ENCODE measurements around the gene ENPP7. TPM values are rescaled to one million over a fixed set of nuclear protein-coding genes. Genes with fewer than 3 reads are reported as not detected.

Gene ENPP7
- total and polyA plus RNA-seq, 5 donors from 2014 or later = 0.08 TPM; not detected in 4

DNA sequence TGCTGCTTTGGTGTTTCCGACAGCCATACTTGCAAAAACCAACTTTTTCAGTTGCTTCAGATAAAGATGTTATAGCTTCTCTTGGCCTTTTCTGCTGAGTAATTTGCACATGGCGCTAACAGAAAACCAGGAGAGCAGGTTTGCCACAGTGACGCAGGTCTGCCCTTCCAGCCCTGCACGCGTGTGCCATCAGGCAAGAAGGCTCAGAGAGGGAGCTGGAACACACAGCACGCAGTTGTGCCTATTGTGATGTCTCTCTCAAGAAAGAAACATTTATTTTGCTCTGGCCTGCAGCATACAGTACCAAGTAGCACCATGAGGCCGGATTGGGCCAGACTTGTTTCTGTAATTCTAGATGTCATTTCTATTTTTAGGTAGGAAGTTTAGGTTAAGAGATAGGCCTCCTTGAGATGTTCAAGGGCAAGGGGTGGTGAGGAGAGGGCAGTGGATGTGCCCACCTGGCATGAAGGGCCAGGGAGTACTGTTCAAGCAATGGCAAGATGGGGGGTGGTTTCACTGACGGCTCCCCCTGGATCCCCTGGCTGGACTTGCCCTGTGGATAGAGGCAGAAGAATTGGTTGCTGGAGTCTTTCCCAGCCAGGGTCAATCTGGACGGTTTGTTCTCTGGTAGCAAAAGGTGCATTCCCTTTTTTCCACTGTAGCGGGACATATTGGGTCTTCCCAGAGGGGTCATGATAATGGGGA is 49.1 kb downstream of the ENPP7 start:
- Mint-ChIP-seq H3K36me3 (no peaks in the 10 kb centered on the region), H3K4me1 (peaks cover 0 to 34% (median 13%) of the 10 kb centered on the region in 4 donors), H3K27ac (no peak overlapping the region), H3K9me3 (peaks cover 0 to 2% (median 0%) of the 10 kb centered on the region in 7 donors), H3K4me3 (peak overlapping the region in 3 of 4 donors; percentile 85 to 88 (median 86)), H3K27me3 (peaks cover 66% of the 10 kb centered on the region)
- H3K4me1 ChIP-seq (ENCODE audit: control insufficient read depth, insufficient read depth, low read length, poor library complexity, severe bottlenecking) = peaks cover 22% of the 10 kb centered on the region
- H3K27me3 ChIP-seq (ENCODE audit: control insufficient read depth, insufficient read depth, low read length) = peaks cover 35% of the 10 kb centered on the region
- no peak overlapping the region for H3K4me3 ChIP-seq (ENCODE audit: low read depth, low read length)
- no peak overlapping the region for H3K27ac ChIP-seq (ENCODE audit: insufficient read depth, low read length, poor library complexity, severe bottlenecking)
- ATAC-seq (ENCODE audit: low read depth in 2 of 2) (no peak), DNase-seq (no peak)
- no peaks in the 10 kb centered on the region for H3K36me3 ChIP-seq (ENCODE audit: control insufficient read depth, insufficient read depth, low read length)
- no peaks in the 10 kb centered on the region for H3K9me3 ChIP-seq (ENCODE audit: control insufficient read depth in 2 of 2, low read length in 2 of 2)

DNA sequence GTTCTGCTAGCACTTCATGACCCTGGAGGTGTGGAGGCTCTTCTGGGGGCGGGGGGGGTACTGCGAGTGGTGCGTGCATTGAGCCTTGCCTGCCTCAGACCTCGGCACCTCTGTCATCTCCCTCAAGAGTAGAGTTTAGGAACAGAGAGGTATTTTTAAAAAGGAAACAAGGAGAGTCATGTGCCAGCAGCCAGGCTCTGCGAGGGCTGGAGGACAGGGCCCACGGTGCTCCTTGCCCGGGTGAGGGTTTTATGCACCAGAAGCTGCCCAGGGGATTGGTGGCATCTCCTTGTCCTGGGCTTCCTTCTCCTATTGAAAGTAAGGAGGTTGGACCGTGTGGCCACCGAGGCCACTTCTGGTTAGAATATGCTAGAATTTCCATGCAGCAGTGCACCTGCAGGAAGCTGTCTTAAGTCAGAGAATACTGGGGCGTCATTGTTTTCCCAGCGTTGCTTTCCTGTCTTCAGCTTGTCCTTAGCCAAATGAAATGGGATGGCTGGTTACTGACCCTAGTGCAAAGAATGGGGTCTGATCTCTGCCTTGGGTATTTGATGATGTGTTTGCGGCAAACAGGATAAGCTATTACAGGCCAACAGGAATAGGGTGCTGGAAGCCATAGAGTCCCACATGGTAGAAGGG is 50.4 kb downstream of the ENPP7 start:
- Histone ChIP-seq H3K36me3 (ENCODE audit: control insufficient read depth, insufficient read depth, low read length) (no peaks in the 10 kb centered on the region), H3K27me3 (ENCODE audit: control insufficient read depth, insufficient read depth, low read length) (peaks cover 25% of the 10 kb centered on the region), H3K4me3 (ENCODE audit: low read depth, low read length) (no peak overlapping the region), H3K27ac (ENCODE audit: insufficient read depth, low read length, poor library complexity, severe bottlenecking) (no peak overlapping the region), H3K4me1 (ENCODE audit: control insufficient read depth, insufficient read depth, low read length, poor library complexity, severe bottlenecking) (peaks cover 22% of the 10 kb centered on the region), H3K9me3 (ENCODE audit: control insufficient read depth in 2 of 2, low read length in 2 of 2) (no peaks in the 10 kb centered on the region)
- H3K9me3 Mint-ChIP-seq = peaks cover 0 to 2% (median 0%) of the 10 kb centered on the region in 7 donors
- H3K36me3 Mint-ChIP-seq = no peaks in the 10 kb centered on the region
- ATAC-seq (ENCODE audit: low read depth in 2 of 2) (no peak), DNase-seq (no peak)
- peaks cover 0 to 34% (median 13%) of the 10 kb centered on the region in 4 donors for H3K4me1 Mint-ChIP-seq
- peaks cover 57% of the 10 kb centered on the region for H3K27me3 Mint-ChIP-seq
- peak overlapping the region in 3 of 4 donors; percentile 23 to 86 (median 39) for H3K4me3 Mint-ChIP-seq
- H3K27ac Mint-ChIP-seq = no peak overlapping the region

DNA sequence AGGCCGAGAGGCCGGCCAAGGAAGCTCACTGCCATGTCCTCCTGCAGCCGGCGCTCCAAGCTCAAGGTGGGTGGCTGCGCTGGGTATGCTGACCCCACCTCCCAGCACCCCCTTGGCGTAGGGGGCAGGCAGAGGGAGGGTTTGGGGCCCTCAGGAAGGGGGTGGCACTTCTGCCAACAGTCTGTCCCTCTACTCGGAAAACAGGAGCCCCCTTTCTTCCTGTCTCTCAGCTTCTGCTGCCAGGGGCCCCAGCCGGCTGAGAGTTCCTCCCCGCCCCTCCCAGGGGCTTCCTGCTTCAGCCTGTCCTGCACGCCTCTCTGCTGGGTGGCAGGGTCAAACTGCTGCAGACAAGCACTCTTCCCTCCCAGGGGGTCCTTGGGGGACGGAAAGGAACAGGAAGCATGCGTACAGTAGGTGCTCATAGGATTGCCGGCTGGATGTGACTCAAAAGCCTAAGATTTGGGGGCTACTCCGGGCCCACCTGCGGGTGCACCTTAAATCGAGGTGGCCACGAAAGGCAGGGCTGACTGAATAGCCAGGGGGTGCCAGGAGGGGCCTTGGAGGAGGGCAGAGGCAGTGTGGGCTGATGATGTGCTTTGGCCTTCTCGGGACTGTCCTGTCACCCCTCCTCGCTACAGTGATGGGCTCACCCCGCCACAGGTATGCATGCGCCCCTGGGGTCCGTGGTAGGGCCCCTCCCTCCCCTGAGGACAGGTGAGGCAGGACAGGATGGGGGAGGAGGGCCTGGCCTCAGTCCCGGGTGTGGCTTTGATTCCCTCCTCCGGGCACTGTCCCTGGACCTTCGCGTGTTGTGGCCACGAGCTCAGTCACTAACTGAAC is 51.2 kb downstream of the ENPP7 start:
- Mint-ChIP-seq H3K4me1 (peaks cover 0 to 29% (median 9%) of the 10 kb centered on the region in 4 donors), H3K4me3 (peak overlapping the region in 1 of 4 donors; percentile 11), H3K27me3 (peaks cover 56% of the 10 kb centered on the region), H3K36me3 (no peaks in the 10 kb centered on the region), H3K27ac (no peak overlapping the region), H3K9me3 (peaks cover 0 to 2% (median 0%) of the 10 kb centered on the region in 7 donors)
- Histone ChIP-seq H3K4me1 (ENCODE audit: control insufficient read depth, insufficient read depth, low read length, poor library complexity, severe bottlenecking) (peaks cover 18% of the 10 kb centered on the region), H3K27ac (ENCODE audit: insufficient read depth, low read length, poor library complexity, severe bottlenecking) (no peak overlapping the region), H3K9me3 (ENCODE audit: control insufficient read depth in 2 of 2, low read length in 2 of 2) (no peaks in the 10 kb centered on the region), H3K27me3 (ENCODE audit: control insufficient read depth, insufficient read depth, low read length) (peaks cover 18% of the 10 kb centered on the region), H3K36me3 (ENCODE audit: control insufficient read depth, insufficient read depth, low read length) (no peaks in the 10 kb centered on the region), H3K4me3 (ENCODE audit: low read depth, low read length) (no peak overlapping the region)
- no peak for ATAC-seq (ENCODE audit: low read depth in 2 of 2)
- DNase-seq = no peak

DNA sequence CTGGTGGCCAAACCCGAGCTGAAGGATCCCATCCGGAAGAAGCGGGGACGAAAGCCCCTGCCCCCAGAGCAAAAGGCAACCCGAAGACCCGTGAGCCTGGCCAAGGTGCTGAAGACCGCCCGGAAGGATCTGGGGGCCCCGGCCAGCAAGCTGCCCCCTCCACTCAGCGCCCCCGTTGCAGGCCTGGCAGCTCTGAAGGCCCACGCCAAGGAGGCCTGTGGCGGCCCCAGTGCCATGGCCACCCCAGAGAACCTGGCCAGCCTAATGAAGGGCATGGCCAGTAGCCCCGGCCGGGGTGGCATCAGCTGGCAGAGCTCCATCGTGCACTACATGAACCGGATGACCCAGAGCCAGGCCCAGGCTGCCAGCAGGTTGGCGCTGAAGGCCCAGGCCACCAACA is 53.1 kb downstream of the ENPP7 start:
- H3K9me3 ChIP-seq (ENCODE audit: control insufficient read depth in 2 of 2, low read length in 2 of 2) = no peaks in the 10 kb centered on the region
- Mint-ChIP-seq H3K36me3 (no peaks in the 10 kb centered on the region), H3K27me3 (peaks cover 65% of the 10 kb centered on the region), H3K9me3 (peaks cover 0 to 2% (median 0%) of the 10 kb centered on the region in 7 donors), H3K4me3 (no peak overlapping the region), H3K4me1 (peaks cover 3 to 19% (median 6%) of the 10 kb centered on the region in 4 donors), H3K27ac (no peak overlapping the region)
- H3K4me1 ChIP-seq (ENCODE audit: control insufficient read depth, insufficient read depth, low read length, poor library complexity, severe bottlenecking) = peaks cover 3% of the 10 kb centered on the region
- no peaks in the 10 kb centered on the region for H3K36me3 ChIP-seq (ENCODE audit: control insufficient read depth, insufficient read depth, low read length)
- H3K4me3 ChIP-seq (ENCODE audit: low read depth, low read length) = no peak overlapping the region
- DNase-seq (no peak), ATAC-seq (ENCODE audit: low read depth in 2 of 2) (no peak)
- H3K27me3 ChIP-seq (ENCODE audit: control insufficient read depth, insufficient read depth, low read length) = peaks cover 29% of the 10 kb centered on the region
- no peak overlapping the region for H3K27ac ChIP-seq (ENCODE audit: insufficient read depth, low read length, poor library complexity, severe bottlenecking)

DNA sequence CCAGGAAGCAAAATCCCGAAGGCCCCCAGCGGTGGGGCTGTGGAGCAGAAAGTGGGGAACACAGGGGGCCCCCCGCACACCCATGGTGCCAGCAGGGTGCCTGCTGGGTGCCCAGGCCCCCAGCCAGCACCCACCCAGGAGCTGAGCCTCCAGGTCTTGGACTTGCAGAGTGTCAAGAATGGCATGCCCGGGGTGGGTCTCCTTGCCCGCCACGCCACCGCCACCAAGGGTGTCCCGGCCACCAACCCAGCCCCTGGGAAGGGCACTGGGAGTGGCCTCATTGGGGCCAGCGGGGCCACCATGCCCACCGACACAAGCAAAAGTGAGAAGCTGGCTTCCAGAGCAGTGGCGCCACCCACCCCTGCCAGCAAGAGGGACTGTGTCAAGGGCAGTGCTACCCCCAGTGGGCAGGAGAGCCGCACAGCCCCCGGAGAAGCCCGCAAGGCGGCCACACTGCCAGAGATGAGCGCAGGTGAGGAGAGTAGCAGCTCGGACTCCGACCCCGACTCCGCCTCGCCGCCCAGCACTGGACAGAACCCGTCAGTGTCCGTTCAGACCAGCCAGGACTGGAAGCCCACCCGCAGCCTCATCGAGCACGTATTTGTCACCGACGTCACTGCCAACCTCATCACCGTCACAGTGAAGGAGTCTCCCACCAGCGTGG is 53.7 kb downstream of the ENPP7 start:
- Histone ChIP-seq H3K36me3 (ENCODE audit: control insufficient read depth, insufficient read depth, low read length) (no peaks in the 10 kb centered on the region), H3K27me3 (ENCODE audit: control insufficient read depth, insufficient read depth, low read length) (peaks cover 29% of the 10 kb centered on the region), H3K27ac (ENCODE audit: insufficient read depth, low read length, poor library complexity, severe bottlenecking) (no peak overlapping the region), H3K4me1 (ENCODE audit: control insufficient read depth, insufficient read depth, low read length, poor library complexity, severe bottlenecking) (peaks cover under 1% of the 10 kb centered on the region), H3K9me3 (ENCODE audit: control insufficient read depth in 2 of 2, low read length in 2 of 2) (no peaks in the 10 kb centered on the region), H3K4me3 (ENCODE audit: low read depth, low read length) (no peak overlapping the region)
- DNase-seq (no peak), ATAC-seq (ENCODE audit: low read depth in 2 of 2) (no peak)
- H3K4me1 Mint-ChIP-seq = peaks cover 3 to 13% (median 5%) of the 10 kb centered on the region in 4 donors
- H3K9me3 Mint-ChIP-seq = peaks cover 0 to 2% (median 0%) of the 10 kb centered on the region in 7 donors
- H3K27me3 Mint-ChIP-seq = peaks cover 68% of the 10 kb centered on the region
- no peaks in the 10 kb centered on the region for H3K36me3 Mint-ChIP-seq
- no peak overlapping the region for H3K27ac Mint-ChIP-seq
- no peak overlapping the region for H3K4me3 Mint-ChIP-seq

DNA sequence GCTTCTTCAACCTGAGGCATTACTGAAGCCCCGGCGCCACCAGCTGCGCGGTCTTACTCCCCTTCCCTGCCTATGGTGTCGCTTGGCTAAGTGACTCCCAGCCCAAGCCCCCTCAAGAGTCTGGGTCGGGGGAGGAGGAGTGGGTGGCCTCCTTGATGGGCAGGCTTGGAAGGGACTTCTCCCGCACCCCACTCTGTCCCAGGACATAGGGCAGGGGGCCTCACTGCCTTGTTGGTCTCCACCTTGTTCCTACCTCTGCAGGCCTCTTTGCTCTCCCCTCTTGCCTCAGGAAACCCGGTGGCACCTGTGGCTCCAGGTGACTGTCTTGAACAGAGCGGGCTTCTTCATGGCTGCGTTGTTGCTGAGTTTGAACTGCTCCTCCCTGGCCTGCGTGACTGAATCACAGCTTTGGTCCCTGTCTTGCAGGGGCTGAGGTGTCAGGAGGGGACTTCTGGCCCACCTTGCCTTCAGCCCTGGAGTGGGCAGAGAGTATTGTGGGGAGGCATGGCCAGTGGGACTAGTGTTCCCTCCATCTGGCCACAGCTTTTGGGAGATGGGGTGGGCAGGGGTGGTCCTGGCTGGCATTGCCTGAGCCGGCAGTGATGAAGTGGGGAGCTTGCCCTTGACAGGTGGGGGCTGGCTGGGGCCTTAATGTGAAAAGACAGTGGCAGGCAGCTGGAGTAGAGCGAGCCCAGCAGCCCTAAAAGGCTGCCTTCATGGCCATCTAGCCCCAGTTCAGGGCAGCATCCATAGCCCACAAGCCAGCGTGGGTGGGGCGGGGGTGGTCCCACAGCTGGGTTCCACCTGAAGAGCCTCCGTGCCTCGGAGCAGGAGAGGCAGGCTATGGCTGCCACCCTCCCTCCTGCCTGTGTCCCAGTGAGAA is 54.5 kb downstream of the ENPP7 start:
- Mint-ChIP-seq H3K36me3 (no peaks in the 10 kb centered on the region), H3K27me3 (peaks cover 65% of the 10 kb centered on the region), H3K9me3 (peaks cover 0 to 2% (median 0%) of the 10 kb centered on the region in 7 donors), H3K4me3 (no peak overlapping the region), H3K27ac (no peak overlapping the region), H3K4me1 (peaks cover 0 to 13% (median 4%) of the 10 kb centered on the region in 4 donors)
- Histone ChIP-seq H3K27ac (ENCODE audit: insufficient read depth, low read length, poor library complexity, severe bottlenecking) (no peak overlapping the region), H3K9me3 (ENCODE audit: control insufficient read depth in 2 of 2, low read length in 2 of 2) (no peaks in the 10 kb centered on the region), H3K27me3 (ENCODE audit: control insufficient read depth, insufficient read depth, low read length) (peaks cover 21% of the 10 kb centered on the region), H3K4me1 (ENCODE audit: control insufficient read depth, insufficient read depth, low read length, poor library complexity, severe bottlenecking) (peaks cover 9% of the 10 kb centered on the region), H3K4me3 (ENCODE audit: low read depth, low read length) (no peak overlapping the region), H3K36me3 (ENCODE audit: control insufficient read depth, insufficient read depth, low read length) (no peaks in the 10 kb centered on the region)
- ATAC-seq (ENCODE audit: low read depth in 2 of 2) (no peak), DNase-seq (no peak)

Data from CD4-positive, CD25-positive, alpha-beta regulatory T cell (primary cell).